Nephron (organoid): Measurements from ENCODE around the gene GP1BA.

Experiments
- H3K27ac Mint-ChIP-seq, 3 experiments: 2 replicates each; pipeline ENCODE4 v1.8.0; 2020; ENCODE audit warnings: mixed read lengths in 3 of 3, mild to moderate bottlenecking in 2 of 3, moderate library complexity in 1 of 3
- H3K27me3 Mint-ChIP-seq: 2 replicates; pipeline ENCODE4 v1.8.0; 2021; ENCODE audit warnings: low read depth, mild to moderate bottlenecking, moderate library complexity, mixed read lengths
- H3K36me3 Mint-ChIP-seq: 2 replicates; pipeline ENCODE4 v1.8.0; 2020; ENCODE audit warnings: low read depth, mixed read lengths
- H3K4me1 Mint-ChIP-seq: 2 replicates; pipeline ENCODE4 v1.8.0; 2020; ENCODE audit warnings: mixed read lengths
- H3K4me3 Mint-ChIP-seq, 3 experiments: 2 replicates each; pipeline ENCODE4 v1.8.0; 2020; ENCODE audit warnings: mild to moderate bottlenecking in 3 of 3, mixed read lengths in 3 of 3, moderate library complexity in 2 of 3
- H3K9me3 Mint-ChIP-seq: 2 replicates; pipeline ENCODE4 v1.8.0; 2020; ENCODE audit warnings: mixed read lengths
- TF ChIP-seq, protein P1 (sequence below), 3 experiments: fragments of 200-600 bp; sonication (generic); IDR thresholded peaks; one replicate each; pipeline ENCODE4 v1.5.0; 2021; ENCODE audit warnings: antibody characterized with exemption in 3 of 3; ENCODE audit not compliant: unreplicated experiment in 3 of 3

The GP1BA gene

DNA sequence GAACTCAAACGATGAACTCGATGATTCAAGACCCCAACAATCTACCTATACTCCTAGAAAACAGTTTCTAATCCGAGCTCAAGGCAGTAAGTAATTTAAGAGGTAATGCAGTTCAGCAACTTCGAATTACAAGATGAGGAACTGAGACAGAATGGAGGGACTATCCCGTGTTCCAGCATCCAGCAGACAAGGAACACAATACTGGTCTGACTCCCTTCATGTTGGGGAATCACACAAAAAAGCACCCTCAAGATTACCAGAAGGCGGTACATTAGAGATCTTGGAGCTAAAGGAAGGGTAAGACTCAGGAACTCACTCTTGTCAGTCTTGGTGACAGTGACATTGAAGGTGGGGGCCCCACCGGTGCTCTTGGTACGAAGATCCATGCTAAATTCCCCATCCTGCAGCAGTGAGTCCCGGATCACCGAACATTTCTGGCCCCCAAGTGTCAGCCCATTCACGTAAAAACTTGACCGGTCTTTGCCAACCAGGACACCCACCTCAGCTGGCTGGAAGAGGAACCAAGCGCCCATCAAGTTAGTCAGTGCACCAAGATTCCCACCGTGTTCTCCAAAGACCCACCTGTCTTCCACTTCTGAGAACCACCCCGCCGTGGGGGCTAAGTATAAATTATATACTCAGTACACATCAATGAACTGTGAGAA, 14.4 kb downstream of the GP1BA start:
- H3K9me3 Mint-ChIP-seq, result no peaks in the 10 kb centered on the region
- H3K4me3 Mint-ChIP-seq, result peak overlapping the region; percentile 95 to 98 (median 96)
- peaks cover 48% of the 10 kb centered on the region for H3K36me3 Mint-ChIP-seq
- TF ChIP-seq, protein P1, sequence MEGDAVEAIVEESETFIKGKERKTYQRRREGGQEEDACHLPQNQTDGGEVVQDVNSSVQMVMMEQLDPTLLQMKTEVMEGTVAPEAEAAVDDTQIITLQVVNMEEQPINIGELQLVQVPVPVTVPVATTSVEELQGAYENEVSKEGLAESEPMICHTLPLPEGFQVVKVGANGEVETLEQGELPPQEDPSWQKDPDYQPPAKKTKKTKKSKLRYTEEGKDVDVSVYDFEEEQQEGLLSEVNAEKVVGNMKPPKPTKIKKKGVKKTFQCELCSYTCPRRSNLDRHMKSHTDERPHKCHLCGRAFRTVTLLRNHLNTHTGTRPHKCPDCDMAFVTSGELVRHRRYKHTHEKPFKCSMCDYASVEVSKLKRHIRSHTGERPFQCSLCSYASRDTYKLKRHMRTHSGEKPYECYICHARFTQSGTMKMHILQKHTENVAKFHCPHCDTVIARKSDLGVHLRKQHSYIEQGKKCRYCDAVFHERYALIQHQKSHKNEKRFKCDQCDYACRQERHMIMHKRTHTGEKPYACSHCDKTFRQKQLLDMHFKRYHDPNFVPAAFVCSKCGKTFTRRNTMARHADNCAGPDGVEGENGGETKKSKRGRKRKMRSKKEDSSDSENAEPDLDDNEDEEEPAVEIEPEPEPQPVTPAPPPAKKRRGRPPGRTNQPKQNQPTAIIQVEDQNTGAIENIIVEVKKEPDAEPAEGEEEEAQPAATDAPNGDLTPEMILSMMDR (IDR thresholded peaks at IDR 0.05; ENCODE audit: unreplicated experiment in 3 of 3), result no peak
- H3K27me3 Mint-ChIP-seq, result no peaks in the 10 kb centered on the region
- peak overlapping the region; percentile 87 to 99 (median 89) for H3K27ac Mint-ChIP-seq
- H3K4me1 Mint-ChIP-seq, result peaks cover 49% of the 10 kb centered on the region

DNA sequence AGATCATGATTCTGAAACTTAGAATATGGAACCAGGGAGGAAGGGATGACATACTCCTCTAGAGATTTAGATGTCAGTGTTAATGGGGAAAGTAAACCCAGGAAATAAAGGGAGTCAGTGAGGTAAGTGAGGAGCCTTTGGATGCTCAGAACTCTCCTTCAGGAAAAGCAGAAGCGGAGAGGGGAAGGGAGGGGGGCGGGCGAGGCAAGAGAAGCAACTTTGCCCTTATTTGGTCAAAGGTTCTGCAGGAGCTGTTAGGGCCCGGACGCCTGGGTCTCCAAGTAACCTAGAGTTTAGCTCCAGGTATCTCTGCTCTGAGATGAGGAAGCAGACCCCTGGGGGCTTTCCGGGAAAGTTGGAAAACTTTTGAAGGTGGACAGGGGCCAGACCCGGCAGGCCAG, 14.9 kb downstream of the GP1BA start:
- Mint-ChIP-seq H3K27ac (peak overlapping the region; percentile 87 to 99 (median 89)), H3K4me1 (peaks cover 47% of the 10 kb centered on the region), H3K9me3 (no peaks in the 10 kb centered on the region), H3K4me3 (peak overlapping the region; percentile 95 to 98 (median 96)), H3K36me3 (peaks cover 43% of the 10 kb centered on the region), H3K27me3 (no peaks in the 10 kb centered on the region)
- TF ChIP-seq, protein P1 (IDR thresholded peaks at IDR 0.05; ENCODE audit: unreplicated experiment in 3 of 3), result no peak

- H3K36me3 Mint-ChIP-seq, result peaks cover 38% of the 10 kb centered on the region
Observed at GRCh38 chr17:4947411-4948165, 15.5 kb downstream of the GP1BA start.

DNA sequence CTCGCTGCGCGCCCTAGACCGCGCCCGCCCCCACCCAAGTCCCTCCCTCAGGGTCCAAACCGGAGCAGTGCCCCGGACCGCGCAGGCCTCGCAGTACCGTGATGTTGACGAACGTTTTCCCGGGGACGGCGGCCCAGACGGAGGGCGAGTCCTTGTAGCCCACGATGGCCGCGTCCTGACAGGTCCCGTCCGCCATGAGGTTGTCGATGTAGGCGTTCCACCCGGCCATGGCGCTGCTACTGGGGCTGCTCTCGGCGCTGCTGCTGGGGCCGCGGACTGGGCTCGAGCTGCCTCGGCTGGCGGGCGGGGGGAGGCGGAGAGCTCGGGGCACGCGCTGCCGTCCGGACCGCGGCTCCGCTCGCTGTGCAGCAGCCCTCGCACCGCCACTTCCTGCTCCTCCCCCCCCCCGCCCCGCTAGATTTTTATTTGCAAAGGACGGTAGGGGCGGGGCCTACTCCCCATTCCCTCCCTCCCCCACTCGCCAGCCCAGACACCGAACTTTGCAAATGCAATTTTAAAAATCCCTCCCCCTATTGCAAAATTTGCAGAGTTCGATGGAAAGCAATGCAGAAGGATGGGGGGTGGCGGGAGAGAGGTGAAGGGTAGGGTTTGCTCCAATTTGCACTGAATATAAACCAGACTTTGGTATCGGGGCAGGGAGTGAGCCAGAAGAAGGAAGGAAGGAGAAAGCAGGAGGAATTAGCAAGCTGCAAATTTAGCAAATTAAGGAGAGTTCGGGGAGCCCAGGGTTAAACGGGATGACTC, 16.3 kb downstream of the GP1BA start, which contains the start of gene PFN1:
PFN1 (minus strand) TSS at position 365 of the 765 bp plus-strand sequence; CDS start at position 229, 136 bp downstream.
- peak within 1 kb of the TSS; percentile 98 to 99 (median 99) for H3K27ac Mint-ChIP-seq
- TF ChIP-seq, protein P1 (IDR thresholded peaks at IDR 0.05; ENCODE audit: unreplicated experiment in 3 of 3), result no peak
- H3K27me3 Mint-ChIP-seq, result no peaks in the 10 kb centered on the region

More at GRCh38 chr17:4947411-4948165, 15.5 kb downstream of the GP1BA start:
- Mint-ChIP-seq H3K4me1 (peaks cover 45% of the 10 kb centered on the region), H3K27ac (peak overlapping the region; percentile 89 to 99 (median 99)), H3K9me3 (no peaks in the 10 kb centered on the region), H3K4me3 (peak overlapping the region; percentile 95 to 98 (median 96)), H3K27me3 (no peaks in the 10 kb centered on the region)
- TF ChIP-seq, protein P1 (IDR thresholded peaks at IDR 0.05; ENCODE audit: unreplicated experiment in 3 of 3), result no peak

GRCh38 chr17:4948931-4949320, 16.8 kb downstream of the GP1BA start:
- Mint-ChIP-seq H3K27me3 (no peaks in the 10 kb centered on the region), H3K9me3 (no peaks in the 10 kb centered on the region), H3K4me3 (peak overlapping the region; percentile 95 to 98 (median 96)), H3K27ac (peak overlapping the region; percentile 98 to 99 (median 99)), H3K36me3 (peaks cover 28% of the 10 kb centered on the region), H3K4me1 (peaks cover 49% of the 10 kb centered on the region)
- TF ChIP-seq, protein P1 (IDR thresholded peaks at IDR 0.05; ENCODE audit: unreplicated experiment in 3 of 3), result no peak

More for the DNA sequence above, 16.3 kb downstream of the GP1BA start, which contains the start of gene PFN1:
- H3K9me3 Mint-ChIP-seq, result no peaks in the 10 kb centered on the region
- H3K4me3 Mint-ChIP-seq, result peak within 1 kb of the TSS; percentile 95 to 98 (median 96)
- H3K4me1 Mint-ChIP-seq, result peaks cover 46% of the 10 kb centered on the region
- H3K36me3 Mint-ChIP-seq, result peaks cover 31% of the 10 kb centered on the region
